GM12878 (cell line): ENCODE measurements around the gene NAA38. TPM values are rescaled to one million over a fixed set of nuclear protein-coding genes. Genes with fewer than 3 reads are reported as not detected.

Experiments
- ATAC-seq: fragments of 200-7000 bp; cut with Tn5 transposase; 3 replicates; pipeline ENCODE4 v1.9.1; 2020; ENCODE audit warnings: mild to moderate bottlenecking, moderate library complexity
- BruUV-seq: library from RNA; stranded (reverse); fragments of 400-500 nt; replicated peaks from 2 replicates; lab custom pipeline; 2021; lab: Mats Ljungman, UMichigan
- CTCF ChIA-PET: fragments of 300-600 bp; sonication (Branson Sonifier 250); formaldehyde crosslinking; extraction: SDS; loops from one replicate; lab custom pipeline; 2021; ENCODE audit warnings: inconsistent platforms; lab: Yijun Ruan, JAX
- POLR2A ChIA-PET: fragments of 350-600 bp; formaldehyde crosslinking; extraction: SDS; loops from one replicate; lab custom pipeline; 2021; ENCODE audit warnings: inconsistent platforms; lab: Charles Lee
- RAD21 ChIA-PET: fragments of 300-600 bp; sonication (Branson Sonifier 250); formaldehyde crosslinking; loops from one replicate; lab custom pipeline; 2023; ENCODE audit warnings: antibody characterized with exemption; ENCODE audit not compliant: unreplicated experiment; lab: Charles Lee
- SMC1A ChIA-PET: fragments of 300-600 bp; sonication (Branson Sonifier 250); formaldehyde crosslinking; loops from one replicate; lab custom pipeline; 2023; ENCODE audit not compliant: unreplicated experiment, uncharacterized antibody; lab: Charles Lee
- DNase-seq: peaks from one replicate; pipeline ENCODE4 v3.0.0-alpha.2; 2011; ENCODE audit warnings: low read depth, low spot score
- FAIRE-seq: peaks from 3 replicates; lab custom pipeline; 2011; peaks lifted over from hg19 to GRCh38; lab: Jason Lieb, UNC
- H2AFZ ChIP-seq: 2 replicates; pipeline ENCODE4 v1.6.0; 2011; ENCODE audit warnings: low read depth, low read length, control low read depth; ENCODE audit not compliant: control insufficient read depth
- H3K27ac ChIP-seq: 2 replicates; pipeline ENCODE4 v1.5.1; 2011; ENCODE audit warnings: control low read depth; ENCODE audit not compliant: control insufficient read depth, insufficient read depth
- H3K27me3 ChIP-seq, 2 experiments: replicated peaks in 1 of 2; 2 replicates each; pipeline versions ENCODE4 v1.6.0 to v1.6.1; 2011; ENCODE audit warnings: low read length in 1 of 2; ENCODE audit not compliant: control insufficient read depth in 2 of 2, insufficient read depth in 2 of 2
- H3K36me3 ChIP-seq, 2 experiments: 2 replicates each; pipeline ENCODE4 v1.5.1; 2011; ENCODE audit warnings: low read length in 1 of 2; ENCODE audit not compliant: control insufficient read depth in 2 of 2, insufficient read depth in 2 of 2
- H3K4me1 ChIP-seq: 2 replicates; pipeline ENCODE4 v1.6.1; 2011; ENCODE audit warnings: mild to moderate bottlenecking, low read length, moderate library complexity, mixed read lengths; ENCODE audit not compliant: control insufficient read depth, insufficient read depth
- H3K4me2 ChIP-seq: 2 replicates; pipeline ENCODE4 v1.6.0; 2011; ENCODE audit warnings: control low read depth; ENCODE audit not compliant: control insufficient read depth, insufficient read depth
- H3K4me3 ChIP-seq: fragments of 200-600 bp; sonication (generic); 2 replicates; pipeline ENCODE4 v1.5.1; 2016
- H3K79me2 ChIP-seq: 2 replicates; pipeline ENCODE4 v1.6.0; 2011; ENCODE audit warnings: low read length; ENCODE audit not compliant: control insufficient read depth, insufficient read depth
- H3K9ac ChIP-seq: 2 replicates; pipeline ENCODE4 v1.8.0; 2011; ENCODE audit warnings: low read length, control low read depth, mixed read lengths; ENCODE audit not compliant: control insufficient read depth, insufficient read depth
- H3K9me3 ChIP-seq: replicated peaks from 3 replicates; pipeline ENCODE4 v1.5.1; 2011; ENCODE audit warnings: mild to moderate bottlenecking, low read length; ENCODE audit not compliant: control insufficient read depth, insufficient read depth
- H4K20me1 ChIP-seq: 2 replicates; pipeline ENCODE4 v1.6.0; 2011; ENCODE audit not compliant: control insufficient read depth, insufficient read depth
- BMI1 ChIP-seq: fragments of 450-650 bp; IDR thresholded peaks from 2 replicates; pipeline ENCODE4 v1.6.1; 2016; ENCODE audit warnings: mild to moderate bottlenecking, moderate library complexity, borderline replicate concordance
- CEBPB ChIP-seq, 2 experiments: fragments of 150-350 bp in 1 of 2; IDR thresholded peaks; 2 replicates each; pipeline ENCODE4 v1.6.1; 2012 to 2014; ENCODE audit warnings: low read depth in 2 of 2, low read length in 2 of 2, borderline replicate concordance in 1 of 2, inconsistent platforms in 1 of 2
- CHD2 ChIP-seq: IDR thresholded peaks from 2 replicates; pipeline ENCODE4 v1.6.1; 2011; ENCODE audit warnings: low read depth, low read length, improper control_type of control experiment, borderline replicate concordance
- CTCF ChIP-seq, 3 experiments: IDR thresholded peaks in 2 of 3; conservative IDR thresholded peaks in 1 of 3; 2 replicates each; pipeline ENCODE4 v1.5.1; 2011; ENCODE audit warnings: low read depth in 3 of 3, low read length in 3 of 3, mild to moderate bottlenecking in 3 of 3, control low read depth in 2 of 3, moderate library complexity in 2 of 3, inconsistent platforms in 1 of 3, mixed read lengths in 1 of 3; ENCODE audit not compliant: control insufficient read depth in 2 of 3, insufficient read depth in 1 of 3; ENCODE audit errors: extremely low read depth in 1 of 3
- DPF2 ChIP-seq: fragments of 450-650 bp; IDR thresholded peaks from 2 replicates; pipeline ENCODE4 v1.6.1; 2017; ENCODE audit warnings: mild to moderate bottlenecking
- HSF1 ChIP-seq: fragments of 150-350 bp; IDR thresholded peaks from 2 replicates; pipeline ENCODE4 v1.6.1; 2014; ENCODE audit warnings: mild to moderate bottlenecking, low read depth, low read length
- MXI1 ChIP-seq: fragments of 150-350 bp; IDR thresholded peaks from 2 replicates; pipeline ENCODE4 v1.6.1; 2011; ENCODE audit warnings: low read depth, mild to moderate bottlenecking, inconsistent platforms, low read length, improper control_type of control experiment
- NRF1 ChIP-seq: conservative IDR thresholded peaks from 2 replicates; pipeline ENCODE4 v1.6.1; 2011; ENCODE audit warnings: mild to moderate bottlenecking, low read depth, low read length, improper control_type of control experiment
- POLR2A ChIP-seq: IDR thresholded peaks from 2 replicates; pipeline ENCODE4 v1.6.1; 2011; ENCODE audit warnings: low read depth, mild to moderate bottlenecking, low read length
- POU2F2 ChIP-seq: IDR thresholded peaks from 3 replicates; pipeline ENCODE4 v1.6.1; 2011; ENCODE audit warnings: low read depth, mild to moderate bottlenecking, low read length, borderline replicate concordance
- RAD21 ChIP-seq: IDR thresholded peaks from 2 replicates; pipeline ENCODE4 v1.6.1; 2011; ENCODE audit warnings: mild to moderate bottlenecking, low read depth, low read length, moderate library complexity; ENCODE audit not compliant: insufficient read depth
- RCOR1 ChIP-seq: conservative IDR thresholded peaks from 2 replicates; pipeline ENCODE4 v1.6.1; 2012; ENCODE audit warnings: low read depth, low read length, improper control_type of control experiment
- SMC3 ChIP-seq: IDR thresholded peaks from 2 replicates; pipeline ENCODE4 v1.6.1; 2011; ENCODE audit warnings: low read length, improper control_type of control experiment, borderline replicate concordance
- SP1 ChIP-seq: IDR thresholded peaks from one replicate; pipeline ENCODE4 v1.6.1; 2011; ENCODE audit warnings: low read depth, low read length
- SPI1 ChIP-seq: IDR thresholded peaks from 2 replicates; pipeline ENCODE4 v1.6.1; 2011; ENCODE audit warnings: low read depth, mild to moderate bottlenecking, low read length, moderate library complexity, borderline replicate concordance; ENCODE audit not compliant: insufficient read depth
- STAT1 ChIP-seq: fragments of 450-650 bp; conservative IDR thresholded peaks from 2 replicates; pipeline ENCODE4 v1.6.1; 2014; ENCODE audit warnings: antibody characterized with exemption, mild to moderate bottlenecking
- TCF3 ChIP-seq: IDR thresholded peaks from 2 replicates; pipeline ENCODE4 v1.6.1; 2012; ENCODE audit warnings: low read depth, mild to moderate bottlenecking, low read length, borderline replicate concordance; ENCODE audit not compliant: insufficient read depth
- ZNF274 ChIP-seq: IDR thresholded peaks from one replicate; pipeline ENCODE4 v1.8.0; 2011; ENCODE audit not compliant: insufficient read length, insufficient read depth
- whole genome bisulfite sequencing: methylation state at CpG from one replicate; pipeline ENCODE4 v1.1.6; 2016; ENCODE audit warnings: low lambda C conversion rate; ENCODE audit not compliant: insufficient replicate concordance, insufficient coverage; ENCODE audit errors: missing lambda C conversion rate; 5-methylcytosine and 5-hydroxymethylcytosine counted together
- in situ Hi-C: fragments of 300-500 bp; cut with MboI; formaldehyde crosslinking; loops from 9 replicates; pipeline ENCODE4 v1.14.3; 2018; ENCODE audit warnings: mixed read lengths
- intact Hi-C: fragments of 100-400 bp; cut with micrococcal nuclease; formaldehyde crosslinking; loops from one replicate; pipeline ENCODE4 v1.14.2; 2022; ENCODE audit not compliant: unreplicated experiment
- polyA plus RNA-seq, 11 experiments: library from polyadenylated mRNA; depleted of rRNA in 4 of 11; unstranded in 6 of 11; stranded (reverse) in 5 of 11; fragments of >200 nt; fragmentation: Nextera tagmentation in 4 of 11; fragmentation: Illumina TruSeq in 1 of 11; extraction: Ambion mirVana in 4 of 11; extraction: Trizol in 1 of 11; gene quantifications; 1 replicate in 1 of 11; 2 replicates in 10 of 11; pipeline versions ENCODE4 v1.2.1 to v1.2.3, GENCODE V29; 2011 to 2016; ENCODE audit warnings: inconsistent platforms in 2 of 11, missing spikeins in 2 of 11, low read depth in 1 of 11
- total RNA-seq, 4 experiments: library from RNA; depleted of rRNA in 3 of 4; stranded (reverse); fragments of >200 nt in 3 of 4; fragmentation: Illumina TruSeq in 1 of 4; extraction: Trizol in 1 of 4; gene quantifications; 2 replicates each; pipeline versions ENCODE4 v1.2.1 to v1.2.3, GENCODE V29; 2013 to 2021

Gene NAA38
- total and polyA plus RNA-seq, 10 of the 15 experiments (the other 5 are each of a cell fraction or from before 2014, with no cell fraction given) = 31.5 to 337 (median 215) TPM

- peak overlapping the region; percentile 41; the same call in 1 of the 2 replicates for H3K4me3 ChIP-seq
- TF ChIP-seq CTCF (IDR thresholded peaks at IDR 0.05 in 2 of 3, conservative IDR thresholded peaks at IDR 0.05 in 1 of 3; ENCODE audit: control insufficient read depth in 2 of 3, extremely low read depth in 1 of 3, insufficient read depth in 1 of 3, low read depth in 3 of 3, low read length in 3 of 3) = peak; percentile 95 to 100 (median 98); a peak in 5 of 6 replicates
- peak; percentile 84 for TF ChIP-seq RAD21
- TF ChIP-seq ZNF274 = no peak
- TF ChIP-seq HSF1 = 0 out of 2 replicates have a peak, but pooled peaks have one; percentile 26
- peak; percentile 75; the same call in 1 of the 2 replicates for TF ChIP-seq MXI1
- peak; percentile 64 for TF ChIP-seq CHD2
- TF ChIP-seq BMI1 = no peak
- TF ChIP-seq RCOR1 = no peak
- 0 out of 2 replicates have a peak, but pooled peaks have one; percentile 79 for TF ChIP-seq STAT1
- TF ChIP-seq TCF3 = peak; percentile 81; the same call in 1 of the 2 replicates
- TF ChIP-seq DPF2 = no peak; the same call in none of the 2 replicates
- TF ChIP-seq SP1 = peak; percentile 78
- TF ChIP-seq POLR2A = peak; percentile 71; the same call in 1 of the 2 replicates
- TF ChIP-seq SPI1 = peak; percentile 56; the same call in 1 of the 2 replicates
- no peak for TF ChIP-seq CEBPB (IDR thresholded peaks at IDR 0.05; ENCODE audit: borderline replicate concordance in 1 of 2, low read depth in 2 of 2, low read length in 2 of 2)
- TF ChIP-seq SMC3 = peak; percentile 98
- no peak for TF ChIP-seq NRF1
- peak; percentile 5; the same call in 1 of the 3 replicates for TF ChIP-seq POU2F2
Measured at GRCh38 chr17:7851438-7852261, 5.7 kb downstream of the NAA38 start.

More at GRCh38 chr17:7851438-7852261, 5.7 kb downstream of the NAA38 start:
- peak overlapping the region; percentile 70 for H3K4me2 ChIP-seq
- ChIA-PET RAD21 (interaction anchor here (0.9 to 2.1 kb wide), 6 partner anchors 10 to 108 kb away, joined by 3 to 27 read pairs (median 7); partner anchors contain the start of gene KDM6B), CTCF (interaction anchor here (1.0 to 3.3 kb wide), 8 partner anchors 14 to 137 kb away, joined by 3 to 47 read pairs (median 9); partner anchors contain the start of gene KDM6B), SMC1A (interaction anchor here (0.6 to 2.3 kb wide), 6 partner anchors 11 to 32 kb away, joined by 3 to 14 read pairs (median 6); partner anchors contain the start of gene KDM6B), POLR2A (interaction anchor here (1.8 kb wide), 1 partner anchor 17 kb away, joined by 10 read pairs; no protein-coding TSS in a partner anchor)
- H3K4me1 ChIP-seq = peaks cover 26% of the 10 kb centered on the region
- peaks cover 10% of the 10 kb centered on the region for H3K79me2 ChIP-seq
- no peaks in the 10 kb centered on the region for H3K9me3 ChIP-seq
- H3K27me3 ChIP-seq = no peaks in the 10 kb centered on the region
- peak overlapping the region; percentile 79 for H2AFZ ChIP-seq
- in situ Hi-C loops (no loop called here), intact Hi-C loops (loop anchor here (1.0 kb wide), 2 partner anchors 16 to 29 kb away; no protein-coding TSS in a partner anchor)
- FAIRE-seq = peak; percentile 95
- DNase-seq = peak; percentile 73
- H3K27ac ChIP-seq = no peak overlapping the region
- H3K9ac ChIP-seq = no peak overlapping the region; the same call in 1 of the 2 replicates
- BruUV-seq = no TSS peak
- H4K20me1 ChIP-seq = no peaks in the 10 kb centered on the region; the same call in 1 of the 2 replicates
- ATAC-seq = peak; percentile 90
- WGBS = 13% methylated on average over 60 of the region's 60 CpGs
- peaks cover 12 to 24% of the 10 kb centered on the region in 2 experiments; a peak in 3 of 4 replicates for H3K36me3 ChIP-seq
